Fibroblast of lung (primary cell): ENCODE measurements around the gene IFNGR1. TPM values are rescaled to one million over a fixed set of nuclear protein-coding genes. Genes with fewer than 3 reads are reported as not detected.

Source experiments
- DNase-seq, 2 donors: peaks; one replicate each; pipeline versions ENCODE4 v3.0.0 to v3.0.0-alpha.2; 2010; ENCODE audit warnings: low read depth in 2 of 2
- H2AFZ ChIP-seq: 2 replicates; pipeline ENCODE4 v1.5.1; 2012; ENCODE audit warnings: low read length, control low read depth, inconsistent platforms
- H3K27ac ChIP-seq: 2 replicates; pipeline ENCODE4 v1.5.1; 2011; ENCODE audit warnings: low read length, control low read depth; ENCODE audit not compliant: insufficient read depth
- H3K27me3 ChIP-seq: 2 replicates; pipeline ENCODE4 v1.5.1; 2011; ENCODE audit warnings: mild to moderate bottlenecking, low read length; ENCODE audit not compliant: control insufficient read depth, insufficient read depth
- H3K36me3 ChIP-seq: 2 replicates; pipeline ENCODE4 v1.5.1; 2011; ENCODE audit warnings: low read length; ENCODE audit not compliant: control insufficient read depth, insufficient read depth
- H3K4me1 ChIP-seq: 2 replicates; pipeline ENCODE4 v1.5.1; 2011; ENCODE audit warnings: low read length; ENCODE audit not compliant: control insufficient read depth, insufficient read depth; ENCODE audit errors: extremely low read depth
- H3K4me2 ChIP-seq: 2 replicates; pipeline ENCODE4 v1.5.1; 2011; ENCODE audit warnings: low read length, control low read depth; ENCODE audit not compliant: insufficient read depth; ENCODE audit errors: extremely low read depth
- H3K4me3 ChIP-seq, 4 experiments: fragments of 200-600 bp in 1 of 4; sonication (generic) in 1 of 4; replicated peaks in 1 of 4; 2 replicates each; pipeline ENCODE4 v1.5.1; 2011 to 2016; ENCODE audit warnings: low read length in 4 of 4, low read depth in 3 of 4, mild to moderate bottlenecking in 3 of 4, control low read depth in 2 of 4, inconsistent platforms in 1 of 4, mixed read lengths in 1 of 4; ENCODE audit not compliant: insufficient read depth in 1 of 4; ENCODE audit errors: control extremely low read depth in 1 of 4
- H3K79me2 ChIP-seq: 2 replicates; pipeline ENCODE4 v1.5.1; 2012; ENCODE audit warnings: mild to moderate bottlenecking, low read length, inconsistent platforms; ENCODE audit not compliant: control insufficient read depth, insufficient read depth
- H3K9ac ChIP-seq: 2 replicates; pipeline ENCODE4 v1.5.1; 2011; ENCODE audit warnings: mild to moderate bottlenecking, low read length, control low read depth; ENCODE audit not compliant: insufficient read depth
- H3K9me3 ChIP-seq: 2 replicates; pipeline ENCODE4 v1.5.1; 2012; ENCODE audit warnings: low read depth, low read length; ENCODE audit not compliant: control insufficient read depth, insufficient read depth
- H4K20me1 ChIP-seq: 2 replicates; pipeline ENCODE4 v1.5.1; 2011; ENCODE audit warnings: low read length; ENCODE audit not compliant: control insufficient read depth, insufficient read depth; ENCODE audit errors: extremely low read depth
- EZH2 ChIP-seq: IDR thresholded peaks from 2 replicates; pipeline ENCODE4 v1.5.1; 2012; ENCODE audit warnings: low read length, control low read depth, mild to moderate bottlenecking; ENCODE audit errors: missing control alignments
- polyA plus RNA-seq, 2 donors: library from polyadenylated mRNA; depleted of rRNA in 1 of 2; stranded (reverse) in 1 of 2; unstranded in 1 of 2; fragments of >200 nt; gene quantifications; 2 replicates each; pipeline ENCODE4 v1.2.1, GENCODE V29; 2011 to 2012; ENCODE audit warnings: missing spikeins in 1 of 2
- total RNA-seq: library from RNA; depleted of rRNA; stranded (reverse); fragments of >200 nt; gene quantifications from 2 replicates; pipeline ENCODE4 v1.2.1, GENCODE V29; 2014
- TF ChIP-seq, protein P1 (sequence below), 2 donors: IDR thresholded peaks in 1 of 2; conservative IDR thresholded peaks in 1 of 2; 1 replicate in 1 of 2; 2 replicates in 1 of 2; pipeline ENCODE4 v1.5.1; 2011 to 2012; ENCODE audit warnings: low read length in 2 of 2, control low read depth in 1 of 2, inconsistent platforms in 1 of 2, low read depth in 1 of 2, mild to moderate bottlenecking in 1 of 2

The IFNGR1 gene
- total and polyA plus RNA-seq, 2 donors (not counting 1 experiment from before 2014, with no cell fraction given): 55.9 to 123 TPM

DNA sequence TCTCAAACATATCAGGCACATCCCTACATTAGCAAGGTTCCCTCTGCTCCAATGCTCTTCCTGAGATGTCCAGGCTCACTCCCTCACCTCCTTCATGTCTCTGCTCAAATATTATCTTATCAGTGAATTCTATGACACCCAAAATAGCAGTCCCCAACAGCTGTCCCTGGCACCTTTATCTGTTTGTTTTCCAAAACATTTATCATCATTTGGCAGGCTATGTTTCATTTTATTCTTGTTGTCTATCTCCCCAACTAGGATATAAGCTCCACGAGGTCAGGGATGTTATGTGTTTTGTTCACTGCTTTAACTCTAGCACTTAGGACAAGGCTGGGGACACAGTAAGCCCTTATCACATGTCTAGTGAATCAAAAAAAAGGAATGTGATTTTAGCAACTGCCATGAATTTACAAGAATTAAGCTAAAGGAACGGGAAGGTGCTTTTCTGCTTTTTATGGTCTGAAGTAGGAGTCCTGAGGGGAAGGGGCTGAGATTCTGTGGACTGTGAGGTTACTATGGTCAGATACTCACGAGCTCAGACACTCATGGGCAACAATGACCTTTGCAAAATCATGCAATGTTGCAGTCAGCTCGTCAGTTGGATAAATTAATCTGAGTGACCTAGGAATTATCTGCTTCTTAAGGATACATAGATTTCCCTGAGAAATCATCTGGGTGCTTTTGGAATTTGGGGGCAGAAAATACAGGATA, 43.9 kb downstream of the IFNGR1 start:
- H3K4me1 ChIP-seq: no peaks in the 10 kb centered on the region
- H4K20me1 ChIP-seq: no peaks in the 10 kb centered on the region
- H2AFZ ChIP-seq: no peak overlapping the region
- no peaks in the 10 kb centered on the region for H3K36me3 ChIP-seq
- H3K79me2 ChIP-seq: no peaks in the 10 kb centered on the region
- H3K9me3 ChIP-seq: no peaks in the 10 kb centered on the region
- no peak overlapping the region for H3K4me3 ChIP-seq
- no peak overlapping the region for H3K4me2 ChIP-seq
- no peak overlapping the region for H3K27ac ChIP-seq
- H3K9ac ChIP-seq: no peak overlapping the region
- DNase-seq: no peak
- TF ChIP-seq, protein P1, sequence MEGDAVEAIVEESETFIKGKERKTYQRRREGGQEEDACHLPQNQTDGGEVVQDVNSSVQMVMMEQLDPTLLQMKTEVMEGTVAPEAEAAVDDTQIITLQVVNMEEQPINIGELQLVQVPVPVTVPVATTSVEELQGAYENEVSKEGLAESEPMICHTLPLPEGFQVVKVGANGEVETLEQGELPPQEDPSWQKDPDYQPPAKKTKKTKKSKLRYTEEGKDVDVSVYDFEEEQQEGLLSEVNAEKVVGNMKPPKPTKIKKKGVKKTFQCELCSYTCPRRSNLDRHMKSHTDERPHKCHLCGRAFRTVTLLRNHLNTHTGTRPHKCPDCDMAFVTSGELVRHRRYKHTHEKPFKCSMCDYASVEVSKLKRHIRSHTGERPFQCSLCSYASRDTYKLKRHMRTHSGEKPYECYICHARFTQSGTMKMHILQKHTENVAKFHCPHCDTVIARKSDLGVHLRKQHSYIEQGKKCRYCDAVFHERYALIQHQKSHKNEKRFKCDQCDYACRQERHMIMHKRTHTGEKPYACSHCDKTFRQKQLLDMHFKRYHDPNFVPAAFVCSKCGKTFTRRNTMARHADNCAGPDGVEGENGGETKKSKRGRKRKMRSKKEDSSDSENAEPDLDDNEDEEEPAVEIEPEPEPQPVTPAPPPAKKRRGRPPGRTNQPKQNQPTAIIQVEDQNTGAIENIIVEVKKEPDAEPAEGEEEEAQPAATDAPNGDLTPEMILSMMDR (conservative IDR thresholded peaks at IDR 0.05 in 1 of 2, IDR thresholded peaks at IDR 0.05 in 1 of 2; ENCODE audit: low read depth in 1 of 2, low read length in 2 of 2): no peak
- TF ChIP-seq EZH2: no peak
- no peaks in the 10 kb centered on the region for H3K27me3 ChIP-seq

GRCh38 chr6:137173501-137173900, 45.7 kb downstream of the IFNGR1 start, which contains the start of gene IL22RA2:
IL22RA2 (minus strand) TSS chr6:137173644; CDS start chr6:137161749, 11,895 bp downstream.
- no peak for TF ChIP-seq EZH2
- TF ChIP-seq, protein P1 (conservative IDR thresholded peaks at IDR 0.05 in 1 of 2, IDR thresholded peaks at IDR 0.05 in 1 of 2; ENCODE audit: low read depth in 1 of 2, low read length in 2 of 2): no peak
- Histone ChIP-seq H3K9ac (no peak within 1 kb of the TSS), H3K36me3 (no peaks in the 10 kb centered on the region), H3K27me3 (no peaks in the 10 kb centered on the region), H3K79me2 (no peaks in the 10 kb centered on the region), H3K4me1 (no peaks in the 10 kb centered on the region), H4K20me1 (no peaks in the 10 kb centered on the region), H3K27ac (no peak within 1 kb of the TSS), H3K4me2 (no peak within 1 kb of the TSS), H3K4me3 (no peak within 1 kb of the TSS), H2AFZ (no peak within 1 kb of the TSS), H3K9me3 (no peaks in the 10 kb centered on the region)
- no peak for DNase-seq

GRCh38 chr6:137172734-137173431, 46.3 kb downstream of the IFNGR1 start:
- DNase-seq: no peak
- no peak overlapping the region for H3K4me2 ChIP-seq
- no peaks in the 10 kb centered on the region for H3K36me3 ChIP-seq
- no peak overlapping the region for H3K4me3 ChIP-seq
- H3K9me3 ChIP-seq: no peaks in the 10 kb centered on the region
- H3K27ac ChIP-seq: no peak overlapping the region
- no peaks in the 10 kb centered on the region for H4K20me1 ChIP-seq
- no peaks in the 10 kb centered on the region for H3K27me3 ChIP-seq
- no peak overlapping the region for H2AFZ ChIP-seq
- TF ChIP-seq, protein P1 (conservative IDR thresholded peaks at IDR 0.05 in 1 of 2, IDR thresholded peaks at IDR 0.05 in 1 of 2; ENCODE audit: low read depth in 1 of 2, low read length in 2 of 2): no peak
- no peak for TF ChIP-seq EZH2
- H3K4me1 ChIP-seq: no peaks in the 10 kb centered on the region
- H3K79me2 ChIP-seq: no peaks in the 10 kb centered on the region
- H3K9ac ChIP-seq: no peak overlapping the region
